Measurements from ENCODE around the gene DAPL1. TPM values are rescaled to one million over a fixed set of nuclear protein-coding genes. Genes with fewer than 3 reads are reported as not detected.

Gene DAPL1
- total RNA-seq, 2 experiments from 2014 or later = not detected

DNA sequence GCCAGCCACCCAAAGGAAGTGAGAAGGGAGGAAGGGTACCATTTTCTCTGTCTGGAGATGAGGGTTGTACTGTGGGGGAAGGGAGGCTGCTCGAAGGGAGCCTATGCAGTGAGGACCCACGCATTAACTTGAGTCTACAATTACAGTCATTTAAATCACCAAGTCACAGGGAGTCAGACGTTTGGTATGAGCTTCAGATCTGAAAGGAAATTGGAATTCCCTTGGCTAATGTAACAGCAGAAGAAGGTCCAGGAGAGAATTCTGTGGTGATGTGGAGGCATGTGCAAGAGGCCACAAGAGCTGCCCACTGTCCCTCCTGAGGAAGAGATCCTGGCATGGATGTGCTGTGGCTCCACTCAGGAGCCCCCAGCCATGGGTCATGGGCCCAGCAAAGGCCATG is 22.5 kb downstream of the DAPL1 start:
- Mint-ChIP-seq H3K4me3 (no peak overlapping the region), H3K27me3 (peaks cover 11% of the 10 kb centered on the region), H3K9me3 (no peaks in the 10 kb centered on the region), H3K27ac (no peak overlapping the region), H3K4me1 (no peaks in the 10 kb centered on the region), H3K36me3 (no peaks in the 10 kb centered on the region)
- no peak for ATAC-seq (ENCODE audit: low read depth)
- POLR2A ChIA-PET = no interaction called here
- no peak for DNase-seq

DNA sequence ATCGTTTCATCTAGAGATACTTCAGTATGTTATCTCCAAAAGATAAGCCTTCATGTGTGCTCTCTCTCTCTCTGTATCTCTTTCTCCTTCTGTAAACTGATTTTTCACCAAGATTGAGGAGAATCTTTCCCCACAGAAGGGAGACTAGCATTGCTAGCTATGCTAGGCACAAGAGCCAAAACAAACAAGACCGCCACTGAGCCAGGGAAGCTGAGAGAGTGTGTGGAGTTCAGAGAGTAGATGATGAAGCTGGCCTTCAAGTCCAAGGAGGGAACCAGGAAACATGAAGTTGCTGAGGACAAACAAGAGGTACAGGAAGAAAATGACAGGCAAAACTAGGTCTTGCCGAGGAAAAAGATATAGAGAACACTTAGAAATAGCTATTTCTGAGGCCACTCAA is 23.4 kb downstream of the DAPL1 start:
- ATAC-seq (ENCODE audit: low read depth) (no peak), DNase-seq (no peak)
- H3K4me1 Mint-ChIP-seq = no peaks in the 10 kb centered on the region
- H3K27me3 Mint-ChIP-seq = peaks cover 13% of the 10 kb centered on the region
- no peak overlapping the region for H3K4me3 Mint-ChIP-seq
- H3K36me3 Mint-ChIP-seq = no peaks in the 10 kb centered on the region
- no peaks in the 10 kb centered on the region for H3K9me3 Mint-ChIP-seq
- H3K27ac Mint-ChIP-seq = no peak overlapping the region
- POLR2A ChIA-PET = no interaction called here

DNA sequence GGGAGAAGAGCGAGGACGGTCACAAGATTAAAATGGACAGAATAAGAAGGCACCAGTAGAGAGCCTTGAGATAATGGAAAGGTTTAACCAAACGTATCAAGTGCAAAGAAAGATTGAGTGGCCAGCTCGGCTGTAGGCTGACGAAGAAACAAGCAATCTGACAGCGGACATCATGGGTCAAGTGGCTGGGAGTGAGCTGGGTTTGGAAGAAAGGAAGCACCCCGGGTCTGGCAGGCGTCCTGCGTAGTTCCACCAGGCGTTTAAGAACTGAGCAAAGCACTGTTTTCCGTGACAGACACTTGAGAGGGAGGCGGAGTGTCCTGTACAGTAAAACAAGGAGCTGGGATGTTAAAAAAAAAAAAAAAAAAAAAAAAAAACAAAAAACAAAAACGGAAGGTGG is 27.1 kb downstream of the DAPL1 start:
- peaks cover 13% of the 10 kb centered on the region for H3K27me3 Mint-ChIP-seq
- no peaks in the 10 kb centered on the region for H3K4me1 Mint-ChIP-seq
- POLR2A ChIA-PET = no interaction called here
- ATAC-seq (ENCODE audit: low read depth) (no peak), DNase-seq (no peak)
- no peaks in the 10 kb centered on the region for H3K9me3 Mint-ChIP-seq
- no peak overlapping the region for H3K4me3 Mint-ChIP-seq
- H3K36me3 Mint-ChIP-seq = no peaks in the 10 kb centered on the region
- no peak overlapping the region for H3K27ac Mint-ChIP-seq

DNA sequence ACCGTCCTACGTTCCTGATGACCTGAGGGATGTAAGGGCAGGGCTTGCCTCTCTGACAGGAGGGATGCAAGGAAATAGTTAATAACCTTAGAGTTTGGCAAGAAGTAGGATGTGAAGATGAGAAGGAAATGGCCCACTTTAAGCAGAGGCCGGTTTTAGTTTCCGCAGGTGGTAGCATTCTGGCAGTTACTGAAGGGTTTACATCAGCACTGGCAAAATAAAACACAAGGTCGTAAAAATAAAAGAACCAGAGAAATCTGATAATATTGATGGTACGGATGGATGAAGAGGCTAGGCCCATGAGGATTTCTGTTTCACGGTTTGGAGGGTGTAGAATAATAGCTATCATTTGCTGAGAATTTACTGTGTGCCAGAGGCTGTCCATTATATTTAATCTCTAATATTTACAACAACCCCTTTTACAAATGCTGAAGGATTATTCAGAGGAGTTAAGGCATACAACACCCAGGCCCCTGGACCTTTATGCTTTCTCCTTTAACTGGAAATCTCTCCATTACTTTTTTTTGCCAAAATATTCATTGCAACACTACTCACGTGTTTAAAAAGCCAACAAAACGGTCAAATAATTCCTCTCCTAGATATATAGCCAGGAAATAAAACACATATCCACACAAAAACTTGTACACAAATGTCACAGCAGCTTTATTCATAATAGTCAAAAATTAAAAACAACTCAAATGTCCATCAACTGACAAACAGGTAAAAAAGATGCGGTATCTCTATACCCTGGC is 28.5 kb downstream of the DAPL1 start:
- Mint-ChIP-seq H3K36me3 (no peaks in the 10 kb centered on the region), H3K4me1 (no peaks in the 10 kb centered on the region), H3K27ac (no peak overlapping the region), H3K4me3 (no peak overlapping the region), H3K27me3 (peaks cover 13% of the 10 kb centered on the region), H3K9me3 (no peaks in the 10 kb centered on the region)
- DNase-seq (no peak), ATAC-seq (ENCODE audit: low read depth) (no peak)
- POLR2A ChIA-PET = no interaction called here

DNA sequence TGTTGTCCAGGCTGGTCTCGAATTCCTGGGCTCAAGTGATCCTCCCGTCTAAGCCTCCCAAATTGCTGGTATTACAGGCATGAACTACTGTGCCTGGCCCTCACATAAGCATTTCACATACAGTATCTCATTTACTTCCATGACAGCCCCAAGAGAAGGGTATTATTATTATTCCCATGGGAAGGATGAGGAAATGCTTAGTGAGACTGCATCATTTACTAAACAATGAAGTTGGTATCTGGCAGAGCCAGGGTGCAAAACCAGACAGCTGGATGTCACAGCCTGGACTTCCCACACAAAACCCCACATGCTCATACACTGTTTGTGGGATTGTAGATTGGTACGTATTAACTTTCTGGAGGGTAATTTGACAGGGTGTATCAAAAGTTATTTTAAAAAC is 29.9 kb downstream of the DAPL1 start:
- Mint-ChIP-seq H3K4me3 (no peak overlapping the region), H3K4me1 (no peaks in the 10 kb centered on the region)

DNA sequence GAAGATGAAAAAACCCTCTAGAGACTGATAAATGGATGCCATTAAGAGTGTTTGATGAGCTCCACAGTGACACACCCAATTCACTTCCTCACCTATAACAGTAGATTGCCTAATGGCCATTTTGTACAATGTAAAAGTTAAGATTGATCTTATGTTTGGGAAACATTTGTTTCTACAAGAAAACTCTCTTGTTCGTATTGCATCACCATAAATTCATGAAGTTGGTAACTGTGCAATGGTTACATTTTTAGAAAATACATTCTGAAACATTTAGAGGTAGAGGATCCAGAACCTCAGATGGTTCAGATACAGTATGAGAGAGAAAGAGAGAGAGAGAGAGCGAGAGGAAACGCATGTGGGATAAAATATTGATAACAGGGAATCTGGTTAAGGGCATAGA is 31.8 kb downstream of the DAPL1 start:
- POLR2A ChIA-PET = no interaction called here
- Mint-ChIP-seq H3K9me3 (no peaks in the 10 kb centered on the region), H3K36me3 (no peaks in the 10 kb centered on the region), H3K27me3 (peaks cover 5% of the 10 kb centered on the region), H3K4me3 (no peak overlapping the region), H3K4me1 (no peaks in the 10 kb centered on the region), H3K27ac (no peak overlapping the region)
- DNase-seq = no peak
- ATAC-seq (ENCODE audit: low read depth) = no peak

More for the DNA sequence above, 29.9 kb downstream of the DAPL1 start:
- Mint-ChIP-seq H3K27ac (no peak overlapping the region), H3K36me3 (no peaks in the 10 kb centered on the region), H3K27me3 (peaks cover 13% of the 10 kb centered on the region), H3K9me3 (no peaks in the 10 kb centered on the region)
- DNase-seq (no peak), ATAC-seq (ENCODE audit: low read depth) (no peak)
- POLR2A ChIA-PET = no interaction called here

DNA sequence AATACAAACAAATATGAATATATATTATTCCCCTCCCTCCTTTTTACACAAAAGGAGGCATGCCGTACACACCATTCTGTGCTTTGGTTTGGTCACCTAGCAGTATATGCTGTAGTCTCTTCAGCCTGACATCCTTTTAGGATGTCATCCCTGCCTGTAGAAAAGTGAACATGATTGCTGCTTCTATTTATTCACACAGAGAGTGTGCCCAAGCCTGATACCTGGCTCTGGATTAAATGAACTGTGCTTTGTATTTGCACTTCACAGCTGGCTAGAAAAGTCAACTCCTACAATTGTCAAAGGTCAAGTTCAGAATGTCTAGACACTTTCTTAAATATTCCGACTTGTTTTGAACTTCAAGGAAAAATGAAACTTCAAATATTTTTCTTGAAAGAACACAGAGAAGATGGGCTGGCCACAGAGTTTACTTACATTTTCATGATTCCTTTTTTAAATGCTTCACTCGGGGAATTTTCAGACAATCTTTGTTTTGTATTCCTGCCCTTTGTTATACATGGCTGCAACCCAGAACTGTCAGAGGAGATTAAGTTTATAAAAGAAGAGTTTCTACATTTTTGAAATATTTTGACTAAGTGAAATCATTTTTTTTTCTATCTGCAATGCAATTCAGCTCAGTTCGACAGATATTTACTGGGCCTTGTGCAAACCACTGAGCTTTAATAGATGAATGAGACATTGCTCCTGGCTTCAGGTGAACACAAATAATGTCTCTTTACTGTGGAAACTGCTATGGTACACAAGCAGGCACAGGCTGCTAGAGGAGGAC is 33.5 kb downstream of the DAPL1 start:
- Mint-ChIP-seq H3K4me1 (no peaks in the 10 kb centered on the region), H3K36me3 (no peaks in the 10 kb centered on the region), H3K9me3 (no peaks in the 10 kb centered on the region), H3K27me3 (peaks cover under 1% of the 10 kb centered on the region), H3K27ac (no peak overlapping the region), H3K4me3 (no peak overlapping the region)
- DNase-seq (no peak), ATAC-seq (ENCODE audit: low read depth) (no peak)
- POLR2A ChIA-PET = no interaction called here

DNA sequence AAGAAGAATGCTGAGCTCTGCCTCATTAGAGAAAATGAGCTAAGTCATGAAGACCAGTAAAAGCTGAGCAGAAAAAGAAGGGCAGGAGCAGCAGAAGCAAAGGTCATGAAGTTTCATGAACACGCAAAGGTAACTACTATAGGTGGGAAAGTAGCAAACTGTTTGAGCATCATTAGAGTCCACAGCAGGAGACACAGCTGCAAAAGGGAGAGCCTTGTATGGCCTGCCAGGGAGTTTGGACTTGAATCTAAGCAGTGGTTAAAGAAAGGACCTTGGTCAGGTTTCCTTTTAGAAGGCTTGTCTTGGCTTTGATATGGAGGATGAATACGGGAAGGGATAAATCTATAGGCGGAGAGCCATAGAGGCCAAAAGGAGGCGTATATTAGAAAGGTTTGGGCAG is 34.0 kb downstream of the DAPL1 start:
- no peaks in the 10 kb centered on the region for H3K9me3 Mint-ChIP-seq
- no peak for DNase-seq
- ATAC-seq (ENCODE audit: low read depth) = no peak
- no peak overlapping the region for H3K4me3 Mint-ChIP-seq
- H3K36me3 Mint-ChIP-seq = no peaks in the 10 kb centered on the region
- H3K4me1 Mint-ChIP-seq = no peaks in the 10 kb centered on the region
- H3K27me3 Mint-ChIP-seq = no peaks in the 10 kb centered on the region
- POLR2A ChIA-PET = no interaction called here
- H3K27ac Mint-ChIP-seq = no peak overlapping the region

DNA sequence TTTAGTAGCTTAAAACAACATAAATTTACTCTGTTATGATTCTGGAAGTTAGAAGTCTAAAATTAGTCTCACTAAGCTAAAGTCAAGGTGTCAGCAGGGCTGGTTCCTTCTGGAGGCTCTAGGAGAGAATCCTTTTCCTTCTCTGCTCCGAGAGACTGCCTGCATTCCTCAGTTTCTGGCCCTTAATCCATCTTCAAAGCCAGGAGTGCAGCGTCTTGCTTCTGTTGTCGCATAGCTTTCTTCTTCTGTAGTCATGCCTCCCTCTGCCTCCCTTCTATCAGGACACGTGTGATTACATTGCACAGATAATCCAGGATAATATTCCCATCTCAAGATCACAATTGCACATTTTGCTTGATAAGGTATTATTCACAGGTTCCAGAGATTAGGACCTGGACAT is 35.1 kb downstream of the DAPL1 start:
- Mint-ChIP-seq H3K9me3 (no peaks in the 10 kb centered on the region), H3K4me3 (no peak overlapping the region), H3K27me3 (no peaks in the 10 kb centered on the region), H3K27ac (no peak overlapping the region), H3K4me1 (no peaks in the 10 kb centered on the region), H3K36me3 (no peaks in the 10 kb centered on the region)
- no peak for DNase-seq
- no peak for ATAC-seq (ENCODE audit: low read depth)
- POLR2A ChIA-PET = no interaction called here

DNA sequence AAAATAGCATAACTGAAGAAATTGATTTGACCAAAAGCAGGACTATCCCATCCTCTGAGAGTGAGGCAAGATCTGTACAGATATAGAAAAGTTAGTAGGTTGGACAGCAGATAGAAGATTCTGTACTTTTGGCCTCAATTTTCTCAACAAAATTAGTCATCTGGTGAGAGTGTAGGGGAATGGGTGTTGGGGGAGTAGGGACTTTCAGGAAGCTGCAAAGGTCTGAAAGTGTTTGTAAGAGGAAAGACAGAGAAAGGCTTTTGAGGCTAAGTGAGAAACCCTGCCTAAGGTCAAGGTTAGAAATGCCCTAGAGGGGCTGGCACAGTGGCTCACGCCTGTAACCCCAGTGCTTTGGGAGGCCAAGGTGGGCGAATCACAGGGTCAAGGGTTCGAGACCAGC is 40.3 kb downstream of the DAPL1 start:
- H3K27me3 Mint-ChIP-seq = no peaks in the 10 kb centered on the region
- DNase-seq (no peak), ATAC-seq (ENCODE audit: low read depth) (no peak)
- no peaks in the 10 kb centered on the region for H3K4me1 Mint-ChIP-seq
- POLR2A ChIA-PET = no interaction called here
- no peak overlapping the region for H3K27ac Mint-ChIP-seq
- no peaks in the 10 kb centered on the region for H3K9me3 Mint-ChIP-seq
- H3K36me3 Mint-ChIP-seq = no peaks in the 10 kb centered on the region
- H3K4me3 Mint-ChIP-seq = no peak overlapping the region

DNA sequence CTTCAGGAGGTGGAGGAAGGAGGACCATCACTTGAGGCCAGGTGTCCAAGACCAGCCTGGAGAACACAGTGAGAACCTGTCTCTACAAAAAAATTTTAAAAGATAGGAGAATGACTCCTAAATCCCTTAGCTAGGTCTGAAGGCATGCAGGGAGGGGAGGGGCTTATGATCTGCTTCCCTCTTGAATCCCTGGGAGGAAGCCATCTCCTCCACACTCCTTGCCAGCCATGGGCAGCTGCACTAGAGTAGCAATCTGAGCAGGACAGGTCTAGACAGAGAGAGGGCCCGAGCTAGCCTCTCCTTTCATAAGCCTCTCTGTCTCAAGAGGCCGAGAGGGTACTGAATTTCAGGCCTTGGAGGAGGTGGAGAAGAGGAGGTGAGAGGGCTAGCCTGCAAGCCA is 42.5 kb downstream of the DAPL1 start:
- no peak for DNase-seq
- no peaks in the 10 kb centered on the region for H3K4me1 Mint-ChIP-seq
- H3K27ac Mint-ChIP-seq = no peak overlapping the region
- H3K36me3 Mint-ChIP-seq = no peaks in the 10 kb centered on the region
- H3K27me3 Mint-ChIP-seq = peaks cover 6% of the 10 kb centered on the region
- no peaks in the 10 kb centered on the region for H3K9me3 Mint-ChIP-seq
- ATAC-seq (ENCODE audit: low read depth) = no peak
- POLR2A ChIA-PET = no interaction called here
- H3K4me3 Mint-ChIP-seq = no peak overlapping the region

DNA sequence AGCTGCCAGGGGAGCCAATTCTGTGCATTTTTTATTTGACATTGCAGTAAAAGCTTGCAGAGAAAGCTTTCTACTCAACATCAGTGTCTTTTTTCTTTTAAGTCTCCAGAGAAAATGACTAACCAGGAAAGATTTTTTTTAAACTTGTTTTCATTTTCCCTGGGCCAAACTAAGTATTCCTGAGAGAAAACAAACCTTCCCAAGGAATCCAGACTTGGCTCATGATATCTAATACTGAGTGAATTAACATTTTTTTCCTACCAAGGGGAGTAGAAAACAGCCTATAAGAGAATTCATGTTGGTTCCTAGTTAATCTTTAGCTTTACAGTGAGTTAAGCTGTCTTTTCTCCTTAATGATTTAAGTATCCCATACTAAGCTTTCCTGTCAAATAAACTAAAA is 46.7 kb downstream of the DAPL1 start:
- no peaks in the 10 kb centered on the region for H3K4me1 Mint-ChIP-seq
- DNase-seq (no peak), ATAC-seq (ENCODE audit: low read depth) (no peak)
- no peak overlapping the region for H3K4me3 Mint-ChIP-seq
- H3K27me3 Mint-ChIP-seq = peaks cover 10% of the 10 kb centered on the region
- no peaks in the 10 kb centered on the region for H3K9me3 Mint-ChIP-seq
- POLR2A ChIA-PET = interaction anchor here (0.6 kb wide), 1 partner anchor 150 kb away, joined by 3 read pairs; no protein-coding TSS in a partner anchor
- H3K36me3 Mint-ChIP-seq = no peaks in the 10 kb centered on the region
- H3K27ac Mint-ChIP-seq = no peak overlapping the region

DNA sequence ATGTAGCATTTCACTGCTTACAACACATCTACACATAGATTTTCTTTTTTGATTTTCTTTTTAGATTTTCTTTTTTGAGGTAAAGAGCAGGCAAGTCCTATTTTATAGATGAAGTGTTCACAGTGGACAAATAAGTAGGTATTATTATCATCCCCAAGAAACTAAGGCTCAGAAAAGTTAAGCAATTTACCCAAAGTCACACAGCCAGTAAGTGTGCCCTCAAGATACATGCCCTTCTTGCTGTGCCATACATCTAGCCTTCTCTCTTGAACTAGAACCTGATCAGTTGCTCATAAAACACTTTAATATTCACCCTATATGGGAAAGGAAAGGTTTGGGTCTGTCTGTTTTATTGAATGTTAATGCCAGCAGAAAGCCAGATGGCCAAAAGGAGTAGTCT is 50.3 kb downstream of the DAPL1 start:
- Mint-ChIP-seq H3K36me3 (no peaks in the 10 kb centered on the region), H3K4me1 (no peaks in the 10 kb centered on the region), H3K9me3 (no peaks in the 10 kb centered on the region), H3K27me3 (peaks cover 10% of the 10 kb centered on the region), H3K27ac (no peak overlapping the region), H3K4me3 (no peak overlapping the region)
- ATAC-seq (ENCODE audit: low read depth) (no peak), DNase-seq (no peak)
- POLR2A ChIA-PET = no interaction called here

DNA sequence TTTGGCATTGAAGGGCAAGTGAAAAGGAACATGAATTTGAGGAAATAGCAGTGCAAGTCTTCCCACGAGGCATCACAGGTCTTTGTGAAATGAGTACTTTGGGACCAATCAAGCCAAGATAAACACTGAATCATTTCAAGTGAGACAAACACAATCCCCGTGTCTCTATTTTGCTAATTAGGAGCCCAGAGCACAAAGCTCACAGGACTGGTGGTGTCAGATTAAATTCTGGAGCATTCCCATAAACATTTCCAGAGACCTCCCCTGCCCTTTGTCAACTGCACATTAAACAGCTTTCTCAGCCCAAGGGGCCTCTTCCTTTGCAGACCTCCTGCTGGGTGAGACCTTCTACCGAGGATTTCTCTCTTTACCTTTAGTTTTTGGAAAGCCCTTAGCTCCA is 50.7 kb downstream of the DAPL1 start:
- Mint-ChIP-seq H3K9me3 (no peaks in the 10 kb centered on the region), H3K27ac (no peak overlapping the region), H3K4me1 (no peaks in the 10 kb centered on the region), H3K4me3 (no peak overlapping the region), H3K36me3 (no peaks in the 10 kb centered on the region), H3K27me3 (peaks cover 10% of the 10 kb centered on the region)
- ATAC-seq (ENCODE audit: low read depth) = no peak
- POLR2A ChIA-PET = no interaction called here
- no peak for DNase-seq

All from activated naive CD8-positive, alpha-beta T cell treated with anti-CD3 and anti-CD28 coated beads, Interleukin-2, amount 10 ng/mL, durations not matched to agents 7 days and 5 days (primary cell).